Dermis microvascular lymphatic vessel endothelial cell (primary cell): Measurements from ENCODE around the gene SFT2D3. TPM values are rescaled to one million over a fixed set of nuclear protein-coding genes. Genes with fewer than 3 reads are reported as not detected.

Source experiments
- DNase-seq, 2 donors: peaks; one replicate each; pipeline versions ENCODE4 v3.0.0 to v3.0.0-alpha.2; 2010; ENCODE audit warnings: low read depth in 2 of 2
- total RNA-seq: library from RNA; depleted of rRNA; stranded (reverse); fragments of >200 nt; gene quantifications from 2 replicates; pipeline ENCODE4 v1.2.1, GENCODE V29; 2014

SFT2D3 gene
- total RNA-seq, 1 donor from 2014 or later = 3.5 TPM

DNA sequence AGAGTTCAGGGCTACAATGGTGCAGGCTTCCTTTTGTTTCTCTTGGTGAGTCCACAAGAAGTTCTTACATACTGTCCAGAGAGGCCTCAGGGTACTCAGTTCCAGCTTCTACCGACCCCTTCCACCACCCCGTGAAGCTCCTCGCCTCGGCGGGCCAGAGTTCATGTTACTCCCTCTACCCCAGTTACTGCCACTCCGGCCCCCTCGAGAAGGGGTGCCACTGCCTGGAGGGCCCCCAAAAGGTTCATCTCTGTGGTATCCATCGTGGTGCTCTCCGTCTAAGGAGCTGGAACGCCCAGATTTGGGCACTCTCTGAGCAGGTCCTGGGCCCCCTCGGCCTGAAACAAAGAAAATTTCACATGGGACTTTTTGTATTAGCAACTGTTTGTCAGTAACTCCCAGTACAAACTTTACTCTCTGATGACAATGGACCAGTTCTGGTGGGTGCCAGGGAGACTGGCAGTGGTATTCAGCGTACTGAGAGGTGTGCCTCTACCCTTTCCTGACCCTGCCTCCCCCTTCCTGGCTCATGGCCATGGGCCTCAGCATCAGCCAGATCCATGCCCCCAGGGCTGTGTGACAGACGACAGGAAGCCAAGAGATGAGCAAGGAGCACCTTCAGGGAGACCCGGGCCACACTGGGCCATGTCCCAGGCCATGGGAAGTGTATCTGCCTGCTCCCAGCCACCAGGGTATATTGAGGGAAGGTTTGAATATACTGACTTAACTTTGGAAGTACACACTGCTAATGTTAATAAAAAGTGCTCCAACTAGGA lies 5.1 kb downstream of the SFT2D3 start:
- no peak for DNase-seq

DNA sequence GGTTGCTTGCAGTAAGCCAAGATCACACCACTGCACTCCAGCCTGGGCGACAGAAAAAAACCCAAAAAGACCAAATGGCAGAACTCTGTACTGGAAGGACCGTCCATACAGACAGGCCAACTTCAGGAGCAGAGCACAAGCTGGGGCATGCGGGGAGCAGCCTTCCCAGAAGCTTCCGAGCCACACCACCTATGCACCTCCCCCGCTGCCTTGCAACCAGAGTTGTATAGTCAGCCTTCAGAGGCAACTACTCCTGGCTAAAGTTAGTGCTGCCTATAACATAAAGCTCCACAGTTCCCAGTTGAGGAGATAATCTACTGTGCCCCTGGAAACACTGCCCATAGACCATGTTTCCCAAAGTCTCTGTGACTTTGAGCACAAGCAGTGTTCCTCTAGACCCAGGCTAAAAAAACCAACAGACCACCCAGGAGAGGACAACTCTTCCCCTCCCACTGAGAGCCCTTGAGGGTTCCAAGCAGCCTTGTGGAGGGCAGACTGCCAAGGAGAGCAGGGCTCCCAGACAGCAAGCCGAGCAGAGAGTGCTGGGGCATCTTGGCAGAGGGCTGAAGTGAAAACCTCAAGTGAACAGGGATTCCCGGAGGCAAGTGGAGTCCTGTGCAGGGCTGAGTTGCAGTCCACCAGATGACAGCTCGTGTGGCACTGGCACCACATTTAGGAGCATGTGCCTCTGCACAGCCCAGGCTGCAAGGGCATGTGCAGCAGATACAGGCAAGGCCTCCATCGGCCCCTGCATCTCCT lies 6.8 kb downstream of the SFT2D3 start:
- no peak for DNase-seq

DNA sequence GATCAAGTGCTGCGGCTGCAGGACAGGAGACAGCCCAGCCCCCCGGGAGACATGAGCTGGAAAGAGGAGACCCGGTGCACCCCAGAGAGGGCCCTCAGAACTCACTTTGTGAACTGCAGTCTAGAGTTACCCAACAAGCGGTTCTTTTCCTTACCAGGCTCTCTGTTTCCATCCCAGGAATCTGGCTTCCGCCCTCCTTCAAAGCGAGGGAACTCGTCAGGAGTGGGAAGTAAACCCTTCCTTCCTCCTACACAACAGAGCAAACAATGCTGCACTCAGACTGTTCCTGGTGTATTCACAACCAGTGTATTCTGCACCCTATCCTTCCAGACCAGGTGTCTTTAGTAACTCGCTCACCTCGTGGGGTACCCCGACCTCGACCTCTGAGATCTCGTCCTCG lies 8.0 kb downstream of the SFT2D3 start:
- no peak for DNase-seq

DNA sequence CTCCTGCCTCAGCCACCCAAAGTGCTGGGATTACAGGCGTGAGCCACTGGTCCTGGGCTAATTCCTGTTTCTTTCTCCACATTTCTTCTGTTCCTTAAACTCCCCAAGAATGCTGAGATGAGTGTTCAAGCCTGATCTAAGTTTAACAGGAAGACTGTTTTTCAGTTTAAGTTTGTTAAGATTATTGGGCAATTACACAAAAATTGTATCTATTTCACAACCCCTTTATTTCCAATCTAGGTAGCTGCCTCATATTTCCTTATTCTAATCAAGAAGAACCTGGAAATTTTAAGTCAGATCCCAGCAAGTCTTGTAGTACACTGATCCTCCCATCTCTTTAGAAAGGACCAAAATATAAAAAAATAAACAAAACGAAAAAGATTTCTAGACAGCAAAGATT lies 11.7 kb downstream of the SFT2D3 start:
- DNase-seq = no peak

DNA sequence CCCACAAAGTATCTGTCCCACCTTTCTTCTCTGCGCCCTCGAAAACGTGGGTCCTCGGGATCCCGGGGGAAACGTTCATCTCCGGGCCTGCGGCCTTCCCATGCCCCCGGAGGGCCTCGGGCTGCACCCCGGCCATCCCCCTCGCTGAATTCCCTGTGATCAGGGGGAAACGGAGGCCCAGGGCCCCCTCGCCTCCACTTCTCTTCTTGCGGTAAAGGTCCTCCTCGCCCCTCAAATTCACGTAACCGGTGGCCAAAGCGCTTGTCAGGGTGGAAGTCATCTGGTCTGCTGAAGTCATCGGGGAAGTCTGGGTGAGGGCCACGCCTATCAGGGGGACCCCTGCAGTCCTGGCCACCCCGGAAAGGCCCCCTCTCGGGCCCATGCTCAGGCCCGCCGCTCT lies 12.3 kb downstream of the SFT2D3 start:
- no peak for DNase-seq

DNA sequence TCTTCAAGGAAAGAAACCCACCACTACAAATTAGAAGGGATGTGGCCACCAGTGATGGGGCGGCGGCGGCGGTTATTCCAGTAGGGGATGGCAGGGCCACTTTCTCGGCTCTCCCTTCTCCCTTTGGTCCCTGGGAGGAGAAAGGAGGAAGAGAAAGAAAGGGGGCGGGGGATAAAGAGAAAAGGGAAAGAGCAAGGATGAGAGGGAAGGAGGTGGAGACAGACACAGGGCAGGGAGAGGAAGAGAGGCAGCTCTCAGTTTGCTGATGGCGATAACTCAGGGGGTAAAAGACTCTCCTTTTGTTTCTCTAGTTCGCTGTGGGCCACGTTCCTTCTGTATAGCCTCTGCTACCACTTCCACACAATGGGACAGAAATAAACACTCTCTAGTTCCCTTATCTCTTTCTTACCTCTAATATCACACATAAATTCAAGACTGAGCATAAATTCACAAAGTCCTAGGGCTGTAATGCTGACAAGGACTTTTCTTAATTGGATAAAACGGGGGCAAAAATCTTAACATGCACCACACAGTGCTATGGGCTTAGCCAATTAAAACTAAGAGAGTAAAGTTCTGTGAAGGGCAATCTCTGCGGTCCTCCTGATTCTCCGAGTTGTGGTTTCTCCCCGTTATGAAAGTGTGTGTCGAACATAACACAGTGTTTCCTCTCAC lies 14.6 kb downstream of the SFT2D3 start:
- no peak for DNase-seq

DNA sequence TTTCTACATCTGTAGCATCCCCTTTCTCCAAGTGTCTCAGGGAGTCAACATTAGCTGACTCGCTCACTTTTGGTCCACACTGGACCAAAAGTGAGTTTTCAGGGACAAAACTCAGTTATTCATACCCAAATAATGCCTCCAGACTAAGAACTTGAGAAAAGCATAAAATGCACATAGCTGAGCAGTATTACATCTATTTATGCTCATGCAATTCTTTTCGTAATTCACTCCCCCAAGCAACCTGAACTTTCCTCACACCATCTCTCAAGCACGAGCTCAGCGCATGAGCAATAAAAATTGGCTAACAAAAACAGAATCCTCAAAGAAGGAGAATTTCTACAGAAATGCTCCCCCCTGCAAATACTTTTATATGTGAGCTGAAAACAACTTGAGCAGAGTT lies 17.0 kb downstream of the SFT2D3 start:
- DNase-seq = no peak

DNA sequence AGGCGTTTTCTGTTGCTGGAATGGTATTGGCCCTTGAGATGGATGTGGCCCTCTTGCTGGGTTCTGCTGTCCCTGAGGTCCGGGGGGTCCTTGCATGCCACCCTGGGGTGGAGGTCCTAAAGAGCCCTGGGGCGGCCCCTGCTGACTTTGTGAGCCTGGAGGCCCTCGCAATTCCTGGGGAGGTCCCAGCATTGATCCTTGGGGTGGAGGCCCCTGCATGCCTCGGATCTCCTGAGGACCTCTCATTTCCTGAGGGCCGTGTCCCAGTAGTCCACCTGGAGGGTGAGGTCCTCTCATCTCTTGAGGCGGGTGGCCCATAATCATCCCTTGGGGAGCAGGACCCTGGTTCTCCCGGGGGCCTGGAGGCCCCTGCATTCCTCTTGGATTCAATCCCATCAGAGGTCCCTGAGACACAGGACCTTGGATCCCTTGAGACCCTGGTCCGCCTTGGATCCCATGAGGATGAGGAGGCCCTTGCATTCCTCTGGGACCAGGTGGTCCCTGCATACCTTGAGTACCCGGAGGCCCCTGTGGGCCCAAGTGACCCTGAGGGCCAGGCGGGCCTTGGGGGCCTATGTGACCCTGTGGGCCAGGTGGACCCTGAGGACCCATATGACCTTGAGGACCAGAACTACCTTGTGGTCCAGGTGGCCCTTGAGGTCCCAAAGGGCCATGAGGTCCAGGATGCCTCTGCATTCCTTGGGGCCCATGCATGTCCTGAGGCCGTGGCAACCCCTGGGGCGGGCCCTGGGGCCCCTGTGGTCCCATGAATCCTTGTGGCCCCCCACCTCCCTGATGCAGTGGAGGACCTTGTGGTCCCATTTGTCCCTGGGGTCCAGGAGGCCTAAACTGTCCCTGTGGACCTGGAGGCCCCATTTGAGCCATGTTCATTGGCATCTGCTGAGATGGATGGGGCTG lies 18.3 kb downstream of the SFT2D3 start:
- no peak for DNase-seq

DNA sequence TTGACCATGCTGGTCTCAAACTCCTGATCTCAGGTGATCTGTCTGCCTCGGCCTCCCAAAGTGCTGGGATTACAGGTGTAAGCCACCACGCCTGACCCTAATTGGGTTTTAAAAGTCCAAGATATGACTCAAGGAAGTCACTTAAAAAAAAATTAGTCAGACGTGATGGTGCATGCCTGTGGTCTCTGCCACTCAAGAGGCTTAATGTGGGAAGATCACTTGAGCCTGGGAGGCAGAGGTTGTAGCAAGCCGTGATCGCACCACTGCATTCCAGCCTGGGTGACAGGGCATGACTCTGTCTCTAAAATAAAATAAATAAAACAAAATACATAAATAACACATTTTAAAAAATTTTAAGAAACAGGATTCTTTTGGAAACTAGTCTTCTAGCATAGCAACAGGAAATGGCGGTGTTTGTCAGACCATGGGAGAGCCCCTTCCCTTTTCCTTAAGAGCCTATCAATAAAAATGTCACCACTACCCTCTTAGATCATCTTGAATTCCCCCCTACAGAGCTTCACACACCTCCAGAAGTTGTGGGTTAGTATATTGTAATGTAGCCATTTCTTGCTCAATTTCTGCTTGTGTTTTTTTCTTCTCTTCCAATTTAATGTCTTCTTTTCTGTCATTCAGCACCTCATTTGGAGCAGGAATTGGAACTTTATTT lies 20.1 kb downstream of the SFT2D3 start:
- no peak for DNase-seq

DNA sequence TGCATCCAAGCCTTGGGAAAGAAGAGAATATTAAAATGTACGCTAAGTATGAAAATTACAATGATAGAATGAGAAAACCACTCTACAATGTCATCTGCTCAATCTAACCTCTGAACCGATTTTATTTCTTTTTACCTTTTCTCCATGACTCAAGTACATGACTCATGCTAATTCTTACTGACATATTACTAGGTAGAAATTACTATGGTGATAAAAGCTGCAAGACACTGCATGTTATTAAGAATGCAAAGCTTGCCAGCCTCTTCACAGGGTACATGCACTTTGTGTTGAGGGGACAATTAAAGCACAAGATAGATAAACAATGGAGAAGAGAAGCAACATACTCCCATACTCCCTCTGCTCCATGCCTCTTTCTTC lies 20.7 kb downstream of the SFT2D3 start:
- DNase-seq = no peak

DNA sequence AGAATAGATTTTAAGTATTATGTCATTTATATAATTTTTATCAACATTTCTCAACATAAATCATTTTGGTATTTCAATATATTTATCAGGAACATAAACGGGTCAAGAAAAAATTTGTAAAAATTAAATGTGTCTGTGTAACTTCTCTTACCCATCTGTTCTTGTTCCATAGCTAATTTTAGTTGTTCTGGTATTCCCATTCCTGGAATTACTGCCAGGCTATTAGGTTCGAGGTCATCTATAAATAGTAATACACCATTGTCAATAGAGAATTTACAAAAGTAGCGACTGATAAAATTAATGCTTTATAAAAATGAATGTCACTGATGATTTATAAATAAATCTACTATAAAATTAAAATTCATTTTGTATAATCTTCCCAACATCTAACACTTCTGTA lies 21.5 kb downstream of the SFT2D3 start:
- no peak for DNase-seq

DNA sequence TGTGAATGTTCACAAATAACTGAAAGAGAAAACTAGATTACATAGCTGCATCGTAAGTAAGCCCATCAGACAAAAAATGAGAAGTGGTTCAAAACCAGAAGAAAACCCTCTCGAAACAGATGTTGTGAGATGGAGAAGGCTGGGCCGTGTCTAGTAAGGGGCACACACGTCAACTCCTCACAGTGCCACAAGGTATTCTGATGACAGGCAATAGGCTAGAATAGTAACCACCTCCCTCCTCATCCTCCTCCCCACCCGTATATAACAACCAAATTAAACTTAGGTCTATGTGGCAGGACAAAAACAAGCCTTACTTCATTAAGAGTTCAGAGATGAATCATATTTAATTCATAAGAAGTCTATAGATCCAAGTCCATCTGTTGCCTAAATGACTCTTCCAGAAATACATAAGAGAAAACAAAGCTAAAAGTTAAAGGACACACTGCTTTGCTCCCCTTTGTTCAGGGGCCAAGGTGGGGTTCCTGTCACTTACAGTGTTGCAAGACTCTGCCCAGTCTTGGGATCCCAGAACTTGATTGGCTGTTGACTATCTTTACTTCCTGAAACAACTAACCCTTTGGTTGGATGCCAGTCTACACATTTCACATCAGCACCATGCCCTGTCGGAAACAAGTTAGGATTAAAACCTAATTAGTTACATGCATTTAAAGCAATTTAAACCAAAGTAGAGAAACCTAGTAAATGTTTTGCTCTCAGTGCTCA lies 25.0 kb downstream of the SFT2D3 start:
- no peak for DNase-seq

DNA sequence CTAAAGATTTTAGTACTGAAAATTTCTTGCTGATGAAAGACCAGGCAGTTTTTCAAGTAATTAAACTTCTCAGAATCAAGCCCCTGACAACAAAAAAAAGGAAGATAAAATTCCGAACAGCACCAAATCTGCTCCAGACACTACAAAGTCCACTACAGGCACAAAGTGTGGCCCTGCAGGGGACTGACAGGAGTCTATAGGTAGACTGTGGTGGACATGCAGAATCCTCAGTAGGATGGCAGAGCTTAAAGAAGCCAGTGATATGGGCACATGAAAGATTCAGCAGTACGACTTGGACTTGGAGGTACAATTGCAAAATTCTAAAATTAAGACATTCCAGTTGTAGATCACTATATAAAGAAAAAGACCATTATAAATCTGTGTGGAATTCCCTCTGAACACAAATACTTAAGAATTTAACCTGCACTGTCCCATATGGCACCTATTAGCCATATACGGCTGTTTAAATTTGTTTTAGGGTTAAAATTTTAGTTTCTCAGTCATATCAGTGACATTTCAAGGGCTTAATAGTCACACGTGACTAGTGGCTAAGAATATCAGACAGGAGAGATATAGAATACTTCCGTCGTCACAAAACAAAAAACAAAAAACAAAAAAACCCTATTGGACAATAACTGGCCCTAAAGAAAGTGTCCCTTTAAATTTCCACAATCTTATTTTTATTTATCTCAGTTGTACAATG lies 32.0 kb downstream of the SFT2D3 start:
- no peak for DNase-seq

DNA sequence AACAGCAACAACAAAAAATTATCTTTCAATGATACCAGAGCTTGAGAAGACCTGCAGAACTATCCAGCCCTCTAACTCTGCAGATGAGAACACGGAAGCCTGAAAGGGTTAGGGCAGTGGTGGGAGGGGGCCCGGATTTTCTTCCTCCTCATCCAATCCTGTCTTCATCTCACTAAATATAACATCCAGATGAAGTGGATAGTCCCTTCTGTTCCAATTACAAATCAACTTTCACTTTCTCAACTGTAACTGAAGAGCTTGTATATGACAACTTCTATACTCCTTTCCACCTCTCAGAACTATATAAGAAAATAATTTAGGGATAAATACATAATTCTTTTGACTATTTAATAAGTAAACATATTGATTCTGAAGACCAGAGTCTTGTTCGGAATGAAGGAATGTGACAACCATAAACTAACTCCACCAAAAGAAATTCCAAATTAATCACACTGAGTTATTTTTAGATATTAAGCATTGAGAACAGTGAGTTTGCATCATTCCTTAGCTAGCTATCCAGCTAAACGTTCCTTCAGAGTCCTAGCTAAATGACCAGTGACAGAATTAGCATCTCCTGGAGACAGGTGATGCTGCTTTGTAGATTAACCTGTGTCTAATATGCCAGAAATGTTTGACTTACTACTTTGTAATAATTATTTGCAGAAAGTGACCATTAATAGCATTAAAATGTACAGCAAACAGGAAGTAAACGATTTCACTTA lies 32.7 kb downstream of the SFT2D3 start:
- DNase-seq = no peak

DNA sequence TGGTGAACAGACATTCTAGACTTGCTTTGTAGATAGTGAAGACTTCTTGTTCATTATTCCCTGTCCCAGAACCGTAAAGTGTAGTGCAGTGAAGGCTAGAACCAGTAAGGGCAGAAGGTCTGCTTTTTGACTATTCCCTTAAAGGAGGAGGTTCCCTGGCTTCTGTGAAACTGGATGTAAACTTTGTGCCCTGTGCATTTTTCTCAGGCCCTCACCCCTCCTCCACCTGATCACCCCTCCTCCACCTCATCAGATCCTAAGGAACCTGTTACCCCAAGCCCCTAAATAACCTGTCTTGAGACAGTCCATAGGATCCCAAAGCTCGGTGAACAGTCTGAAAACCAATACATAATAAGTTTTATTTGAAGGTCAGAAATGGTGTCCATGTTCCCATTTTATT lies 33.7 kb downstream of the SFT2D3 start:
- DNase-seq = no peak

DNA sequence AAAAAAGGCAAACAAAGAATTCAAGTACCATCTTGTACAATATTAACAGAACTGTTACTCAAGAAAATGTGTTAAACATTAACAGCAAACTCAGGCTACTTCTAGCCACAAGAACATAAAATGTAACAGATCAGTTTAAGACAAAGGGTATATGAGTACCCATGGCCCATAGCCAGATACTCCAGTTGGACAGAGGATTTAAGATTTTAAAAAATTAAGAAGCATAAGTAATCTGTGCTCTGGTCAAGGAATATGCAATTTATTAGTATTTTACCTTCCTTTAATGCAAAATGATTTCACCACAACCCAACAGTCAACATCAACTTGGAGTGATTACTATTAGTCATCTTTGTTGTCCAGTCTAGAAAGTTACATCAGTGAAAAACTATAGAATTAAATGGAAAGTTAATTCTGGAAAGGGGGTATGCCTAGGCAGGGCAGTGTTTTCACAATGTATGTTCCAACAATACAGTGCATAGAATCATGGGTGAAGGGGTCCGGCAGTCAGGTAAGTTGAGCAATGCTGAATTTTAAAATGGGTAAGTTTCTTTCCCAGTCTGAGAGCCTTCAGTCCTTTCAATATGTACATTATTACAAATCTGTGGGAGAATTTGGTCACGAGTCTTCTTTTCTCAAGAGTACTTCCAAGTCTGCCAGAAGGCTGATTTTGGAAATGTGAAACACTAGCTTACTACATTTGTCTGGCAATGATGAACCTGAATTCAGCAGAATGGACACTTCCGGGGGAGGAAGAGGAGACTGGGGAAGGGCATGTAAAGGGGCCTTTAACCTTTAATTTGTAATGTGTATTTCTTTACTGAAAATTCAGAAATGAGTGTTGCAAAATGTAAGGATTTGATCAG lies 34.5 kb downstream of the SFT2D3 start:
- no peak for DNase-seq

DNA sequence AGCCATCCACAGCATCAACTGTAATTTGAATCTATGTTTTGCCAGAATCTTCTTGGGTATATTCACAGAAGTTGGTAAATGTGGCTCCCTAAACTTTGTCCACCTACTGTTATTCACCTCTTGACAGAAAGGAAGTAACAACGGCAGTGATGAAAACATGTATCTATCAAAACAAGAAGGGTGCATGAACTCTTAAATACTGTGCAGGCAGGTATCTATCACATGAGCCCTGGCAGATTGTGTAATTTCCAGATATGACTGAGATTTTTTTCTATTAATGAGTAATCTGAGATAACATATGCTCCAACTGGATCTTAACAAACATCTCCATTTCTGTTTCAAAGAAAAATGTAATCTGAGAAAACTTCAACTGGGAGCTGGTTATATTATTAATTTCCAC lies 36.6 kb downstream of the SFT2D3 start:
- DNase-seq = peak; percentile 1 to 40

DNA sequence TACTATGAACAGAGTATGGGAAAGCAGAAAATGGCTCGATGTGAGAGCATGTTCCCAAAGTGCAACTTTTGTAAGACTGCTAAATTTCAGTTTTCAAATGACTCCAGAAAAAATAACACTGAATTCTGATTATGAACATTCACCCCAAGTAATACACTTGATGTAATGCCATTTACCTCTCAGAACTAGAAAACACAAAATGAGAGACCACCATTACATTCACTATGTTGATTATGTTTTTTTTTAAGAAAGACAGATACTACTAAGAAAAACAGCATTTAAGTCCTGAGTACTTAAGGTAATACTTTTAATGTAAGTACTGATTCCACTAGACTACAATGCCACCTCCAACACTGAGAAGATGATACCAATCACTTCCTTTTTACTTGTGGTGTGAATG lies 38.5 kb downstream of the SFT2D3 start:
- DNase-seq = no peak
